Measurements from ENCODE around the gene ZNF716.

- TF ChIP-seq POLR2A (IDR thresholded peaks at IDR 0.05) (no peak), POLR2AphosphoS5 (IDR thresholded peaks at IDR 0.05) (no peak), CTCF (IDR thresholded peaks at IDR 0.05) (no peak)
These were observed at the start of gene ZNF716 for GRCh38 chr7:57449904-57450303.
